HG02798 (cell line): ENCODE data around the gene RAP2B.
"Not testable (repeated sequence)": the region's sequence is repeated elsewhere in the genome, so short reads cannot be mapped to it uniquely, and the experiment has no call there.

Experiments
- ATAC-seq: cut with Tn5 transposase; IDR thresholded peaks from one replicate; pipeline ENCODE4 v1.9.1; 2021; ENCODE audit warnings: mild to moderate bottlenecking; ENCODE audit not compliant: unreplicated experiment, poor library complexity

The RAP2B gene

DNA sequence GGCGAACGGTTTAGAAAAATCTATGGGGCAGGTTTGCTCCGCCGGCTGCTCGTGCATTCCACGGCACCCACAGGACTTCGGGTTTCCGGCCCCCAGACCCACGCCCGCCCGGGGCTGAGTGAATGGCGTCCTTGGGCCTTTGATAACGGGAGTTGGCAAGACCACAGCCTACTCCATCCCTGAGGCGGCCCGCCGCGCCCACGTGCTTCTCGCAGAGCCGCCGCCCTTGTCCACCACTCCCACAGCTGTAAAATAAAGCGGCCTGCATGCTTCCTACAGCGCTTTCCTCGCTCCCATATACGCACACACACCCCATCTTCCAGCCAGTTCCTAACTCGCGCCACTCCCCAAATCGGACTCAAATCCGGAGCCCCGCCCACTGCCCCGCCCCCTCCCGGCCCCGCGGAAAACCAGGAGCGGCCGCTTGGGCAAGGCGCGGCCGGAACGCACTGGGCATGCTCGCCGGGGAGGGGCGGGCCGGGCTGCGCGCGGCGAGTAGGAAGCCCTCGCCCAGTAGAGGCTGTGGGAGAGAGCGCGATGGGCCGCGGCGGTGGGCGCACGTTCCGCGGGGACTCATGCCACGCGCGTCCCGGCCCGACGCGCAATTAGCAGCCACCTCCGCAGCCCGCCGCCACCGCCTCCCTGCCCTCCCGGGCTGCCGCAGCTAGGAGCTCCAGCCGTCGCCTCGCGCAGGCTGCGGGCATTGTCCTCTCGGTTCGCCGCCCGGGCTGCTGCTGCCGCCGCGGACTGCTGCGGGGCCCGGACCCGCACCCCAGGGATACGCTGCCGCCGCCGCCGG, at the start of gene RAP2B:
Gene RAP2B, plus strand, starts transcription at position 513 of the 799 bp plus-strand sequence. CDS start 468 bp downstream, outside the sequence.
- peak; percentile 64 for ATAC-seq

DNA sequence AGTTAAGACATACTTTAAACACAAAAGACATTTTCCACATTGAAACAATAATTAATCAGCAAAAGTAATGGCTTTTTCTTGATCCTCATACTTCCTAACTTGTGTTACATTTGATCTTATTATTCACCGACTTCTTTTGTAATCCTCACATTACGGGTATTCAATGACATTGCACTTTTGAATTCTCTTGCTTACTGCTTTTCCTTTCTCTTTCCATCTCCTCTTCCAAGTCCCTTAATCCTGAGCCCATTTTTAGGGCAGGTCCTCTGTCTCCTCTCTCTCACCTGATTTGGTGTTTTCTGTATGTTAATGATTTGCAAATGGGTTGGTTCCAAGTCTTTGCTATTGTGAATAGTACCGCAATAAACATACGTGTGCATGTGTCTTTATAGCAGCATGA, 48.5 kb upstream of the RAP2B start:
- ATAC-seq, result no peak

DNA sequence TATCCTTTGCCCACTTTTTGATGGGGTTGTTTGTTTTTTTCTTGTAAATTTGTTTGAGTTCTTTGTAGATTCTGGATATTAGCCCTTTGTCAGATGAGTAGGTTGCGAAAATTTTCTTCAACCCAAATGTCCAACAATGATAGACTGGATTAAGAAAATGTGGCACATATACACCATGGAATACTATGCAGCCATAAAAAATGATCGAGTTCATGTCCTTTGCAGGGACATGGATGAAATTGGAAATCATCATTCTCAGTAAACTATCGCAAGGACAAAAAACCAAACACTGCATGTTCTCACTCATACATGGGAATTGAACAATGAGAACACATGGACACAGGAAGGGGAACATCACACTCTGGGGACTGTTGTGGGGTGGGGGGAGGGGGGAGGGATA, 47.8 kb upstream of the RAP2B start:
- ATAC-seq, result not testable (repeated sequence)

DNA sequence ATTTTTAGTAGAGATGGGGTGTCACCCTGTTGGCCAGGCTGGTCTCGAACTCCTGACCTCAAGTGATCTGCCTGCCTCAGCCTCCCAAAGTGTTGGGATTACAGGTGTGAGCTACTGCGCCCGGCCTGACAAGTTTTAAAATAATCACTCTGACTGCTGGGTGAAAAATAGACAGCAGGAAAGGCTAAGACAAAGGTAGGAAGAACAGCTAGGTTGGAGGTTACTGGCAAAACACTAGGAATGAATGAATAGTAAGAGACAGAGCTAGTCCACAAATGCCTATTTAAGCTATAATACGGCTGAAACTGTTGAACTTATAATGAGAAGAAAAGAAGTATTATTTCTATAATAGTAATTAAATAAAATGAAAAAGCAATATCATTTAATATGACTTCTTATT, 46.7 kb upstream of the RAP2B start:
- no peak for ATAC-seq

DNA sequence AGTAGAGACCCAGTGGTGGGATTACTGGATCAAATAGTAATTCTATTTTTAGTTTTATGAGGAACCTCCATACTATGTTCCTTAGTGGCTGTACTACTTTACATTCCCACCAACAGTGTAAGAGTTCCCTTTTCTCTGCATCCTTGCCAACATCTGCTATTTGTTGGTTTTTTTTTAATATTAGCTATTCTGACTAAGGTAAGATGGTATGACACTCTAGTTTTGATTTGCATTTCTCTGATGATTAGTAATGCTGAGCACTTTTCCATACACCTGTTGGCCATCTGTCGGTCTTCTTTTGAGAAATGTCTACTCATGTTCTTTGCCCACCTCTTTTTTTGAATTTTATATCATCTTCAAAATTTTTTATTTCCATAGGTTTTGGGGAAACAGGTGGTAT, 34.2 kb upstream of the RAP2B start:
- ATAC-seq, result no peak

DNA sequence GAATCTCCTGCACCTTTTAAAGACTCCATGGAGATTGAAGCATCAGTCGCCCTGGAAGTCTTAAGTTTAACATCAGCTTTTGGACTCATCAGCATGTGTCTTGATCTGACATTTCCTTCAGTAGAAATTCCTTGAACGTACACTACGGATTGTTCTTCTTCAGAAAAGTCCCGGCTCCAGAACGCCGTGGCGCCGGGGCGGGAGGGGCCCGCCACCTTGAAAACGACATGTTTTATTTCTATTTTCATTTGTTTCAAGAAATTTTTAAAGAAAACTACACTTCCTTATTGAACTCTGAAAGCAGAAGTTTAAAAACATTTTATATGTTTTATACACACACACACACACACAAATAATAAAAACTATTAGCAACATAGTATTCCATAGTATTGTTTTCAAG, 32.6 kb upstream of the RAP2B start:
- ATAC-seq, result no peak

DNA sequence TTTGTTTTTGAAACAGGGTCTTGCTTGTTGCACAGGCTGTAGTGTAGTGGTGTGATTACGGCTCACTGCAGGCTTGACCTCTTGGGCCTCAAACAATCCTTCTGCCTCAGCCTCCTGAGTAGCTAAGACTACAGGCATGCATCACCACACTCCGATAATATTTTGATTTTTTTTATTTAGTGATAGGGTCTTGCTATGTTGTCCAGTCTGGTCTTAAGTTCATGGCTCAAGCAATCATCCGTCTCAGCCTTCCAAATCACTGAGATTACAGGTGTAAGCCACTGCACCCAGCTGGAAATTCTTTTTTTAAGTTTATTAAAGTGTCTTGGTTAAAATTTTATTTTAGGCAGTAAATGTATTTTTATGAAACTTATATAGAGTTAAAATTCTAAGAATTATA, 32.2 kb upstream of the RAP2B start:
- ATAC-seq, result no peak

DNA sequence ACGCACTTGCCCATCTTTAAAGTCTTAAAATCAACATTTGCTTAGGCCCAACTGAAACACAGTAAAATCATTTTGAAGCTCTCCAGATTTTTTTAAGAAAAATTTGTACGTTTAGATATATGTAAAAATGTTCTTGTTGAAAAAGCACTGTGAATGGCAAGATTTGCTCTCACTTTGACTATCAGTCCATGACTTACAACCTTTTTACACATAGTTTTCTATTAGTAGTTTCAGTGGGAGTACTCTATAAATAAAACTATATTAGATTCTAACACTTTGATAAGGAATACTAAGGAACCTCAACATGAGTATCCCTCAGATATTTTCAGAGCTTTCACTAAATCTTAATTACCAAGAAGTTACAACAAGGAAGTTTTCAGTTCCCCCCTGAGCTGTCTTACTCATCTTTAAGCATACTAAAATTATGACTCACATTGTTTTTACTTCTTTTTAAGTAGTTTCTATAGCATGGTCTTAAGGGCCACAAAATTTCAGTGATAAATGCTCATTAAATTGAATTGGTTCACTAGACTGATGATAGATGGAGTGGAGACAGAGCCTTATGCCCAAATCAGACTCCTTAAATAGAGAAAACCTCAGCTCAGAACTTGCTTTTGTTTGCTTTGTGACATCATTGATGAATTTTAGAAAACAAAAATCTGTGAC, 31.6 kb upstream of the RAP2B start:
- ATAC-seq, result peak; percentile 89

DNA sequence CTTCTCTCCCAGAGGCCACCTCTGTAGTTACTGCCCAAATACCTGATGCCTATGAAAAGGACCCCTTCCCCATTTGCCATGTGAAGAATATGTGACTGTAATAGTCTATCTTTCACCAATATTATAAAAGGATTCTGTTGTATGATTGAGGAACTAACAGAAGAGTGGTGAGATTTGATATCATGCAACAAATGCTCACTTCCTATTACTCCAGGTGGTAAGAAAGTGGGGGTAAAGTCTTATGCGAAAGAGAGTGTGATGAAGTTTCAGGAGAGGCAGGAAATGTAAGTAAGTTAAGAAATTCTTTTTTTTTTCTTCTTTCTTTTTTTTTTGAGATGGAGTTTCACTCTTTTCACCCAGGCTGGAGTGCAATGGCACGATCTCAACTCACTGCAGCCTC, 24.4 kb upstream of the RAP2B start:
- ATAC-seq, result no peak

DNA sequence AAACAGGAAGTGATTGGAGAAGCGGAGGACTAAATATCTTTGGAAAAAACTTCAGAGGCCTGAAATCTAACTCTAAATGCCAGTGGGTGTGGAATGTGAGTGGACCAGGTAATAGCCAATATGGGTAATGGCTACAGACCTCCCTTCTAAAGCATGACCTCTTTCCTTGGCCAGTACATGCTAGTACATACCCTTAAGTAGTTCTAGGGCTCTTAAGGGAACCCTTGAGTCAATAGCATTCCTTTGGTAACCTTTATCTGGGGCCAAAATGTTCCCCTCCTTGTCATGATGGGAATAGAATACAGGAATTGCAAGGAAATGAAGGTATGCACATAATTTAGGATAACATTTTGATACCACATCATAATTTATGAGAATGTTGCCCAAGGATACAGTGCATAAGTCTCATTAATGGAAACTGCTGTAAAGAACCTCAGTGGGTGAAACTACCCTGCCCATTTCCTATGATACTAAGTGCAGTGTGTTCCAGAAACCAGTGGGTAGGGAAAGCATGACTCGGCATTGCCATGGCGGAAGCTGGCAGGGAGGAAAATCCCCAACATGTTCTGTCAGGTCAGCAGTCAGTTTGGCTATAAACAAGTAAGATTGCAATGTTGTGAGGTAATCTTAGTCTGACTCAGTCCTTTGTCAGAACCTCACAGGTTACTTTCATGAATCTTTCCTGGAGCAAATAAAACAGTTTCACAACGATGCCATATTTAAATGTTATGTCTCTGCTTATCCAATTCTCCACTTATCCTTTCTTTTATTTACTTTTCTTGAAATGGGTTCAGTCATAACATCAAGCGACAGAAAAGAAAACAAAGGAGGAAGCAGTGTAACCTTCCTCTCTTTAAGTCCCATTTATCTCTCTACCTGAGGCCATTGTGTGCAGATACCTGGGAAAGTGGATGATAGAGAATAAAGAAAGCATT, 23.5 kb upstream of the RAP2B start:
- peak; percentile 77 for ATAC-seq

DNA sequence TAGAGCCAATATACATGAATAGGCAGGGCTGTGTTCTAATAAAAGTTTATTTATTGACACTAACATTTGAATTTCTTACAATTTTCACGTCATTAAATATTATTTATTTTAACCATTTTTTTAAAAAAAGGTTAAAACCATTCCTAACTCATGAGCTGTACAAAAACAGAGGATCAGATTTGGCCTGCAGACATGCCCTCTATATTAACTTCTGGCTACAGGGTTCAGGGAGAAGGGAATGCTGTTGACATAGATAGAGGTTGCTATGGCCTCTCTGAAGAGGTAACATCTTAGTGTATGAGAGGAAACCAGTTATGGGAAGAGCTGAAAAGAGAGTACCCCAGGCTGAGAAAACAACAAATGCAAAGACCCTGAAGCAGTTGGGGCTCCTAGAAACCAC, 19.1 kb upstream of the RAP2B start:
- ATAC-seq, result no peak

DNA sequence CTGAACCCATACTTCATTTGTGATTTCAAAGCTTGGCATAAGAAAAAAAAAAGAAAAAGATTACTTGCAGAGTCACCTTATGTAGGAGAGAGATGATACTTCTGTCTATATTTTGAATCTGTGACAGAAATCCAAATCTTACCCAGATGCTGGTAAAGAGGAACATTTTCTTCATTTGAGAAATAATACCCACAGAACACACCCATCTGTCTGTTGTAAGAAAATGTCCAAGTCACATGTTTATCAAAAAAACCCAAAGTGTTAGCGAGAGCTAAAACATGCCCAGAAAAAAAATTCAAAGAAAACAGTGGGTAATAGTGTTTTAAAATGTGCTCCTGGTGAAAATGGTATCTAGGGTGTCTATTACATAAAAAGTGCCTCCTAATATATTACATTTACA, 18.0 kb upstream of the RAP2B start:
- no peak for ATAC-seq

DNA sequence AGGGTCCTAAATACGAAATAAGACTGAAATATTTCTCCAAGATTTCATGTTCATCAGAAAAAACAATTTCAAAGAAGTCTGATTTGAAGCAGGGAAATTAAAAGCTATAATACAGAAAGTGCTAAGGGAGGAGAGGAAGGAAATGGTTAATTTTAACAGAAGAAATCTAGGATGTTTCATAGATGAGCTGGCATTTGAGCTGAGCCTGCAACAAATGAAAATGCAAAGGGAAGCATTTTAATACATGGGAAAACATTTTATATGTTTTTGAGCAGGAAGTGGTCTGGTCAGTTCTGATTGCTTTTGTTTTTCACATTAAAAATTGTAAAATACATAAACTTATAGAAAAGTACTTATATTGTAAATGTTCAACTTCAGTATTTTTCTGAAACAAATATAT, 17.2 kb upstream of the RAP2B start:
- no peak for ATAC-seq

DNA sequence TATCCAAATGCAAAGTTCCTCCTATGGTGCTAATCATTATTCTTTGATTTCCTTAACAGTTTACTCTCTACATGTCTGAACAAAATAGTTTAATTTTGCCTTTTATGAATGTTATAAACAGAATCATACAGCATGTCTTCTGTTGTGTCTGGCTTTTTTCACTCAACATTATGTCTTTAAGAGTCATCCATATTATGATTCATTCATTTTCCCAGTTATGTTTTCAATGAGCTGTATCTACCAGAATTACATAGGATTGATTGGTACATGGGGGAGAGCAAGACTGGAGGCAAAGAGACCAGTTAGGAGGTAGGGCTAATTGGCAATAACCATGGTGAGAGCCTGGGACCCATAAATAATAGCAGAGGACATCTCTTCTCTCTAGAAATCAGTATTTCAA, 16.6 kb upstream of the RAP2B start:
- ATAC-seq, result no peak

DNA sequence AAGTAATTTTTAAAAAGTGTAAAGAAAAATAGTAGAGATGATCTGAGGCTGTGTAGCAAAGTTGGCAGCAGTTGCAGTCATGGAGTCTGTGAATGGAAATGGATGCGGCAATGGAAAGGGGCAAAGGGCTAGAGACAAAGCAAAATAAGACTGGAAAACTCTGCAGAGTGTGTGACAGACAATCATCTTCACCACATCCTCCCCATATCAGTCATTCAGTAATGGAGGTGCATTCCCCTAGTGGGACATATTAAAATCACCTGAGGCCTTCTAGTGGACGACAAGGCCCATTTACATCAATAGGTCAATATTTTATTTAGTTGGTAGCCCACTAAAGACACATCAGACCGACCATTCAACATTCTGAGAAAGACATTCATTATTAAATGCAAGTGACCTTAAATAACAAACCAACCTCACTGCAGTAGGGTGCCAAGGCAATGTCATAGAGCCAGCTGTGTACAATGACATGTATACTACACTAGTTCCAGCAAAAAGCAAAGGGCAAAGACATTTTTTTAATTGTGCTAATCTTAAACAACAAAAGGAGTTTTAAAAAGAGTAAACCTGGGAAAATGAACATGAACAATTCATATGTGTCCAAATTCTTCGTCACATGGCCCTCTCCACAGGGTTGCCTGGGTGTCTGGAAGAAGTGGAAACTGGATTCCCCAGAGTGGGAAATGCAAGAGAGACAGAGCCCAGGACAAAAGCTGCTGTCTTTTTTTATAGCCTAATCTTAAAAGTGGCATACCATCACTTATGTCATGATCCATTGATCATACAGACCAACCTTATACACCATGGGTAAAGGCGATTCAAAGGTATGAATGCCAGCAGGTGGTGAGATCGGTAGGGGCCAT, 15.6 kb upstream of the RAP2B start:
- ATAC-seq, result peak; percentile 49

DNA sequence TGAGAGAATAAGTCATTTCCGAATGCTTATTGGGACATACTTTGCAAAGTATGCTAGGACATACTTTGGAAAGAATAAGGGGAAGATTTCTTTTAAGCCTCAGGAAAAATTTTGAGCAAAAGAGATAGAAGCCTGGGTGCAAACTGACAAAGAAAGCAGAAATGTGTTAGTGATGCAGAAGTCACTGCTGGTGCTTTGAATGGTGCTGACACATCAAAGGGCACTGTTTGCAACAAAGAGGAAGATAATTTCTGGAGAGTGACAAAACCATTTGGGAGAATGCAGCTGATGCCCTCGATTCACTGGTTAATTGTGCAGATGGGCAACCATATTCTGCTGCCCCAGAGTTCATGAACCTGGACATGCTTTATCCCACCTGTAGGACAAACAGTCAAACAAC, 11.0 kb upstream of the RAP2B start:
- ATAC-seq, result no peak

DNA sequence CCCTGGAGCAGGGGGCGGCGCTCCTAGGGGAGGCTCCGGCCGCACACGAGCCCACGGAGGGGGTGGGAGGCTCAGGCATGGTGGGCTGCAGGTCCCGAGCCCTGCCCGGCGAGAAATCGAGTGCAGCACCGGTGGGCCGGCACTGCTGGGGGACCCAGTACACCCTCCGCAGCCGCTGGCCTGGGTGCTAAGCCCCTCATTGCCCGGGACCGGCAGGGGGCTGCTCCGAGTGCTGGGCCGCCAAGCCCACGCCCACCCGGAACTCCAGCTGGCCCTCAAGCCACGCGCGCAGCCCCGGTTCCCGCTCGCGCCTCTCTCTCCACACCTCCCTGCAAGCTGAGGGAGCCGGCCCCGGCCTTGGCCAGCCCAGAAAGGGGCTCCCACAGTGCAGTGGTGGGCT, 6.2 kb upstream of the RAP2B start:
- not testable (repeated sequence) for ATAC-seq

DNA sequence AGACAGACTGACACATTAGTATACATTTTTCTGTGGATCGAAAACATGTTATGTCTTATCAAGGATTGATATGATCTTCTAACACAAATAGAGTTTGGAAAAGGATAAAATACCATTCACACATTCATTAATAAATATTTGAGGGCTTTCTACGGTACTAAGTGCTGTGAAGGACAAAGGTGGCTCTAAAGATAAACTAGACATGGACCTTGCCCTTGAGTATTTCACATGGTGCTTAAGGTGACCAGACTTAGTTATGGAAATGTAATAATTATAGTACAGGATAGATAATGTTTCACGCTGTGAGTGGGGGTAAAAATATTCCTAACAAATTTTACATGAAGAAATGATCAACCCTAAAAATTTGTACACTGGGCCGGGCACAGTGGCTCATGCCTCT, 3.8 kb upstream of the RAP2B start:
- ATAC-seq, result no peak

DNA sequence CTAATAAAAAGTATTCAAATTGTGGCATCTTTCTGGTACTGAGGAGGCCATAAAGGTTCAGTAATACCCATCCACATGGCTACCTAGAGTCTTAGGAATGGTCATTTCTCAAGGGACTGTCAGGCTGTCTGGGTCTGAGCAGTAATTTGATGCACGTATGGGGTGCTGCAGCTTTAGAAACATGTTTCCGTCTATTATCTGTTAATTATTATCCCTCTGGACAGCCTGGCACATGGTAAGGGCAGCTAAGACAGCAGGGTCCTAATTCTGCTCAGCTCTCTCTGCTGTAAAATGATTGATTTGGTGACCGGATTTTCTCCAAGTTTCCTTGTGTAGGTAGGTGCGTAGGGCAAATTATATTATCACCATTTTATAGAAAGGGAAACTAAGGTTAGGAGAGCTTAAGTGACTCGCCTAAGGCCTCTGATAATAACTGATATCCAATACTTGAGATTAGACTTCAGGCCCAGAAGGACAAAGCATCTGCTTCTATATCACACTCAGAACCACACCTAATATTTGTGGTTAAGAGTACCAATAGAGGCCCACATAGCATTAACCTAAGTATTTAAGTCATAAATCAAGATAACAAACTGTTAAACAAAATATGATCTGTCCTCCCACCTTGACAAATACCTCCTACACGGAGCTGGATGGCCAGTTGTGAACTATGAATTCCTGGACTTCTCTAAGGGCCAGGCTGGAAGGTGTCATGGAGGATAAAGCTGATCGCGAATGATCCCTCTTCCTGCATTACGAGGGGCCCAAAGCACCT, 2.9 kb upstream of the RAP2B start:
- ATAC-seq, result no peak
